HG02588 (cell line): Measurements from ENCODE around the gene SLC39A11.
"Not testable (repeated sequence)": the region's sequence is repeated elsewhere in the genome, so short reads cannot be mapped to it uniquely, and the experiment has no call there.

ENCODE experiments used
- ATAC-seq: cut with Tn5 transposase; IDR thresholded peaks from one replicate; pipeline ENCODE4 v1.9.1; 2021; ENCODE audit warnings: mild to moderate bottlenecking, moderate library complexity; ENCODE audit not compliant: unreplicated experiment

The SLC39A11 gene

GRCh38 chr17:72806011-72806410, 286.5 kb downstream of the SLC39A11 start:
- ATAC-seq, result no peak

GRCh38 chr17:72804949-72805707, 287.4 kb downstream of the SLC39A11 start:
- ATAC-seq, result no peak

DNA sequence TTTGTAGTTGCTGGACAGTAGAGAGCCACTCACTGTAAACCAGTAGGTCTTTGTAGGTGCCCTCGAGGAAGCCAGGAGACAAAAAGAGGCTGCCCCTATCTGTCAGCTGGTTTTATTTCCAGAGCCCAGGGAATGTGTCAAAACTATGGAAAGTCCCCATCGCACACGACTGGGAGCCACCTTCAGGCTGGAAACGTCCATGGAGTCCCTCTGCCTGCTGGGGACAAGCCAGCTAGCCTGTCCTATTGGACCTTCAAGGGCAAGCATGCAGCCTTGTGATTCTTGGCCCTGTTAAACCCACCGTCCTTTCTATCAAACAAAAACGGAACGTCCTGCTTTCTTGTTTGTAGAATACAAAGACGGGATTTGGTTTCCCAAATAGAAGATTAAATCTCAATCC, 289.8 kb downstream of the SLC39A11 start:
- no peak for ATAC-seq

- no peak for ATAC-seq
These were observed 295.3 kb downstream of the SLC39A11 start for GRCh38 chr17:72797142-72797541.

- no peak for ATAC-seq
These were observed 296.5 kb downstream of the SLC39A11 start for GRCh38 chr17:72795941-72796340.

DNA sequence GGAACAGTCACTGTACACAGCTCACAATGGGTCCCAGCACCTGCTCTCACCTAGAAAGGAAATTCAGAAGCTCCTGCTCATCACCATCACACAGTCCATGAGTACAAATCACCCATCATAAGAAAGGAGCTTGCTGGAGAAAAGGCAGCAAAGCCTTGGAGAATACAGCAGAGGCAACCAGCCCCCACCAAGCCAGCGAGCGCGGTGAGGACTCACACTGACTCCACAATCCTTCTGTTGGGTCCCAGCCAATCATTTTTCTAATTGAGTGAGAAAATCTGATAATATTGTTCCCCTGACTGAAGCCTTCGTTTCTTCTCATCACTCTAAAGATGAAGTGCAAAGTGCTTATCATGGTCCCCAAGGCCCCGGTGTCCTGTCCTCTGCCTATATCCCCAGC, 298.3 kb downstream of the SLC39A11 start:
- ATAC-seq, result no peak

DNA sequence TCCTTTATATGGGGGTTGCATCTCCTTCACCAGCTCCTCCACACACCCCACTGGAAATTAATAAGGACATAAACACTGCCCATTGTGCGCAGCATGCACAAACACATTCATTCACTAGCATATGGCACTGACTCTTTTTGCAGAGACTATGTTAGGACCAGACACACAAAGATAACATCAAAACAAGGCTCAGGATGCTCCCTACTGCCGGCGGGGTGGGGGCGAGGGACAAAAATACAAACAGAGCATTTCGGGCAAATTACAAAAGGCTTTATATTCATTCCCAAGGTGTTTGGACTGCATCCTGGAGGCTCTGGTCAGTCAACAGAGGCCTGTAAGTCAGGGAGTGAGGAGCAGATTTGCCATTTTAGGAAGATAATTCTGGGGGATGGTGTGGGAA, 299.7 kb downstream of the SLC39A11 start:
- no peak for ATAC-seq

GRCh38 chr17:72790190-72790589, 302.3 kb downstream of the SLC39A11 start:
- no peak for ATAC-seq

DNA sequence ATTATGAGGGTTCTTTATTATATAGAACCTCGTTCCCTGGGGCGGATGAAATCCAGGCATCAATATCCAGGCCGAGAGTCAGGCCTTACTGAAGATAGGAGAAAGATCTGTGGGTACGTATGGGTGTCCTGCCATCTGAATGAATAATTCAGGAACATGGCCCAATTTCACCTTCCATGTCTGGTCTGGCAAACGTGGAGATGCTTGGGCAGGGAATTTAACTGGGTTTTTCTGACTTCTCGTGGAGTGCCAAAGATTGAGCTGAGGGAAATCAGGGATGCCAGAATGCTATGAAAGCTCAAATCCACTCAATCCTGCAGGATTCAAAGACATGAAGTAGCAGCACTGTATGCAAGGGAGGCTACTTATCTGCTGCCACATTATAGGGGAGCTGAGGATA, 302.8 kb downstream of the SLC39A11 start:
- no peak for ATAC-seq

- no peak for ATAC-seq
These were observed 303.4 kb downstream of the SLC39A11 start for GRCh38 chr17:72788950-72789585.

- ATAC-seq, result no peak
These were observed 306.3 kb downstream of the SLC39A11 start for GRCh38 chr17:72786209-72786608.

- no peak for ATAC-seq
These were observed 309.3 kb downstream of the SLC39A11 start for GRCh38 chr17:72782985-72783701.

- not testable (repeated sequence) for ATAC-seq
These were observed 310.1 kb downstream of the SLC39A11 start for GRCh38 chr17:72782437-72782836.

DNA sequence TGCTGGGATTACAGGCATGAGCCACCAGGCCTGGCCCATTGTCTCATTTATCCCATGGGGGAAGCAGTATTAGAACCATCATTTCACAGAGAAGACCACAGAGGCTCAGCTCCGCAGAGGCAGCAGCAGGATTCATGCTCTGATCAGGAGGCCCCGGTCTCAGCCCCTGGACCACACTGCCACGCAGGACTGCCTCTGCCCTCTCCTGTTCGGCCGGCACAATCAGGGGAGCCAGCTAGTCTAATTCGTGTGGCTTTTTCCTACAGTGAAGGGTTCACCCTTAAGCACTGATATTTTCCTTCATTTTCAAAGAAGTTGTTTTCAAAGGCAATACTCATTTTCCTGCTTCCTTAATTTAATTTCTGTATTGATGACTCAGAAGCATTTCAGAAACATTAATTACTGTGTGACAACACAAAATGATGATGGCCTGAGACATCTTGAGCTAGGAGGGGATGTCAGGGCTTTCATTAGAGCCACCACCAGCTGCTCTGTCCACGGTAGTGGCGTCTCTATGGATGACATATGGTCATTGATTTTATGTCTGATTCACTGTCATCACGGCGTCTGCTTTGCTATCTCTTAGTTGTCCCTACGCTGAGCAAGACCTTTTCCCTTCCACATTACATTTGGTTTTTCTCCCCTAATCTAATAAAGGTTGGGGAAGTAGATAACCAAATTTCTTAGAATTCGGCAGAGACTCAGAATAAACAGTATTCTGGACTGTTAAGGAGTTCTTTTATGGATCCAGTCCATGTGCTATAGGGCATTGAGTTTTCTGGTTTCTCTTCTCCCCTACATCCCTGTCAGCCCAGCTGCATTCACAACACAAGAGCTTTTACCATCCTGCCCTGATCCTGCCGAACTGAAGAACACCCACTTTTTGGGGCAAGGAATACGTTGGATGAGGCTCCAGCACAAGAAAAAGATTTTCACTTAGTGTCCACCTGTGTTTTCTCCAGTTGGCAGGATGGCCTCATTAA, 314.0 kb downstream of the SLC39A11 start:
- no peak for ATAC-seq

DNA sequence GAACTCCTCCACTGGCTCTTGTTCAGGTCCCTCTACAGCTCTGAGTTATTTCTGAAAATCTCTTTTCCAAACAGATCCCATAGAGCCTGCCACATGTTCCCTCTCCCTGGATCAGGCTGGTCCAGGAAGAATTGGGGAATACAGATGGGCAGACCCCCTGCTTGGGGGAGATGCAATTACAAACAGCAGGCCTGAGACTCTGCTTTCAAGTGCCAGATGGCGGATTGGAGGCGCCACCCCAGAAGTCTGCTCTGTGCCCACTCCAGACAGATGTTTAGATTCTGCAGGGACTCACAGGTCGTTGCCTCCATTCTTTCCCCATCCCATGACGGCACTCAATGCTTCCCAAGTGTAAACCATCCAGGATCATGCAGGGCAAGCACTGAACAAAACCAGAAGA, 316.6 kb downstream of the SLC39A11 start:
- no peak for ATAC-seq

- ATAC-seq, result no peak
These were observed 317.3 kb downstream of the SLC39A11 start for GRCh38 chr17:72775237-72775636.

- ATAC-seq, result no peak
These were observed 318.3 kb downstream of the SLC39A11 start for GRCh38 chr17:72774236-72774635.

DNA sequence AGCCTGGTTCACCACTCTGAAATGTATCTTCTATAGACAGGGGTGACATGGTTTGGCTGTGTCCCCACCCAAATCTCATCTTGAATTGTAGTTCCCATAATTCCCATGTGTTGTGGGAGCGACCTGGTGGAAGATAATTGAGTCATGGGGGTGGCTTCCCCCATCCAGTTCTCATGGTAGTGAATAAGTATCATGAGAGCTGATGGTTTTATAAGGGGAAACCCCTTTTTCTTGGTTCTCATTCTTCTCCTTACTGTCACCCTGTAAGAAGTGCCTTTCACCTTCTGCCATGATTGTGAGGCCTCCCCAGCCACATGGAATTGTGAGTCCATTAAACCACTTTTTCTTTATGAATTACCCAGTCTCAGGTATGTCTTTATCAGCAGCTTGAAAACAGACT, 319.3 kb downstream of the SLC39A11 start:
- not testable (repeated sequence) for ATAC-seq

- no peak for ATAC-seq
These were observed 320.1 kb downstream of the SLC39A11 start for GRCh38 chr17:72772331-72772821.

- no peak for ATAC-seq
These were observed 320.8 kb downstream of the SLC39A11 start for GRCh38 chr17:72771734-72772133.
